SIG-M5 (cell line): Measurements from ENCODE around the gene CARMIL1.

Experiments used
- DNase-seq: peaks from one replicate; lab custom pipeline; 2025; lab: John Stamatoyannopoulos, UW

The CARMIL1 gene

DNA sequence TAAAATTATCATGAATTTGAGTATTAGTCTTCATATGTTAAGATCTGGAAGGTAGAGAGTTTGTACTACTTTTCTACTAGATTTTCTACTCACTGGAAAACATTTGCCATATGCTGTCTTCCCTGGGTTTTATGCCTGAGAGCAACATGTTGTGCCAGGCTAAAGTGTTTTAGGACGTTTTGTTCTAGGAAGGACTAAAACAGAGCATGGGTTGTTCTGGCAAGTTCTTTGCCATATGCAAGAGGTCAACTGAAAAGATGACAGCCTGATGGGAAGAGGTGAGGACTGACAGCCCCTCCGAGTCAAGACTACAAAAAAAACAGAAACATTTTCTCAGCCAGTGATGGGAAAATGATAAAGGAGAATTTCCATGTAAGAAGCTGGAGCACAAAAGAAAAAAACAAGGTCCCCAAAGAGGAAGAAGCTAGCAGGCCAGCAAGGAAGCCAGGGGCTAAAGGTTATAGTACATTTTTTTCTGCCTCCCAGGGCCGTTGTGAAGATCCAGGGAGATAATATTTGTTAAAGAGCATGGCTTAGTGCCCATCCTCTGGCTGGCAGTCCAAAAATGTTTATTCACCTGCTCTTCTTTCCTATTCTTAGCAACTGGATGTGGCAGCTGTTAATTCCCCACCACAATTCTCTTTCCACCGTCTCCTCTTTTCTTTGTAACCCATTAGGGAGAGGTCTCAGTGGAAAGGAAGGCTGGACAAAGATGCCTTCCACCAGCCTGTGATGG lies 380.6 kb downstream of the CARMIL1 start:
- no peak for DNase-seq

- DNase-seq, result no peak
Measured at GRCh38 chr6:25660512-25660911, 381.3 kb downstream of the CARMIL1 start.

GRCh38 chr6:25661129-25661779 lies 382.1 kb downstream of the CARMIL1 start:
- no peak for DNase-seq

DNA sequence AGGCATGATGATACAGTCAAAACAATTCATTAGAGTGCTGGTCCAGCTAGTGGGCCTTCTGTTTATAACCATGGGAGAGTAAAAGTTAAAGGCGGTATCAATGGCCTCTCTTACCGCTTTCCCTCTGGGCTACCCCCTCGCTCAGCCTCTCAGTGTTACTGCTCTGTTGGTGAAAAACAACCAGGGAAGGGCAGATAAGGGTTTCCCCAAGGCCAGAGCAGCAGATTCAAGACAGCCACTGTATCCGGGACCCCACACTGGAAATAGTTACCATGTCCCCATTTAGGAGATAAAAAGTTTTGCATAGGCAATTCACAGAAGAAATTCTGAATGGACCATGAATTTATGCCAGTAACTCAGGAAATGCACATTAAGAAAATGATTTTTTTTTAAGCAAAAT lies 386.3 kb downstream of the CARMIL1 start:
- DNase-seq, result no peak

DNA sequence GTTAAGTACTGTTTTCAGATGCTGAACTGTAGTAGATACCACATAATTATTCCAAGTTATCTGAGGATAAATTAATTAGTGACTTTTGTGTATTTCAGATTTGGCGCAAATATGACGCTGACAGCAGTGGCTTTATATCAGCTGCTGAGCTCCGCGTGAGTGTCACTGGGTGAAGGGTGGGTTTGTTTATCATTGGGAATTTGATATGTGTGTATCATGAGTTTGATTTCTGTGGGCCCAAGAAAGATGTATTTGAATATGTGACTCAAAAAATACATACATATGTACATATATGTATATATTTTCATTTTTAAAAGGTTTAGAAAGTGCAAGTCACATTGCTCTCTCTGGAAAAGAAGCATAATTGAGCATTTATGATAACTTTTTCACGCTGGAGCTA lies 390.2 kb downstream of the CARMIL1 start:
- DNase-seq, result no peak
